ENCODE data around the gene TMEM88. TPM values are rescaled to one million over a fixed set of nuclear protein-coding genes. Genes with fewer than 3 reads are reported as not detected.

The TMEM88 gene
- total and polyA plus RNA-seq, 2 of the 8 experiments (the other 6 are each of a cell fraction or from before 2014, with no cell fraction given): 0.69 to 8.8 TPM

DNA sequence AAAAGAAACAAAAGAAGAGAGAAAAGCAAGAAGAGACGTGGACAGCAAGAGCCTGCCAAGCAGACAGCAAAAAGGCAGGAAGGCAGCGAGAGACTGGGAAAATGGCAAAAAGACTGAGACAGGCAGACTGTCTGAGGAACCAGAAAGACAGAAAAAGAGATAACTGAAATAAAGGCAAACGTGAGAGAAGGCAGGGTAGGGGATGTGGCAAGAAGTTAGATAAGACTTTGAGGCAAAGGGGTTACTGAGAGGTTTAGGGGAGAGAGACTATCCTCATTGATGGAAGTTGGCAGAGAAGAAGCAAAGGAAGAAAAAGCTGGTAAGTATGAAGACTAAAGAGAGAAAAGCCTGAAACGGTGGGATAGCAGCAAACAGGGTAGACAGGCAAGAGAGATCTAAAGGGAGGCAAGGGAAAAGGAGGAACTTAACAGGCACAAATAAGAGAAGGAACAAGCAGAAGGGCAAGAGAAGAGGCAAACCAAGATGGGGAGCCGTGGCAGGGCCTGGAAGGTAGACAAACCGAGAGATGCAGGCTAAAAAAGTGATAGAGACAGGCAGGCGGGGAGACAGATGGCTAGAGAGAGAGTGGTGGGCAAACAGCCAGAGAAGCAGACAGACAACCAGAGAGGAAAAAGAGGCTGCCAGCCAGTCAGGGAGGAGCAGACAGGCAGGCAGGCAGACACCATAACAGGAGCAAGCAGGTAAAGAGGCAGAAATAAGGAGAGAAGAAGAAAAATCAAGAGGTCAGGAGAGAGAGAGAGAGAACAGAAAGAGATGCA is 26.6 kb downstream of the TMEM88 start:
- Histone ChIP-seq H2BK20ac (ENCODE audit: low read length) (no peak overlapping the region), H3K4me2 (ENCODE audit: insufficient read depth in 1 of 2, low read depth in 2 of 2, low read length in 2 of 2) (no peak overlapping the region), H4K20me1 (replicated peaks in 1 of 2; ENCODE audit: control insufficient read depth in 1 of 2, insufficient read depth in 2 of 2, low read length in 2 of 2) (no peaks in the 10 kb centered on the region), H3K9me3 (ENCODE audit: insufficient read depth in 2 of 2, low read depth in 1 of 2, low read length in 1 of 2) (no peaks in the 10 kb centered on the region), H3K79me1 (ENCODE audit: low read depth, low read length) (no peaks in the 10 kb centered on the region), H3K79me2 (ENCODE audit: control insufficient read depth in 1 of 2, insufficient read depth in 2 of 2, low read length in 2 of 2) (no peaks in the 10 kb centered on the region), H2BK120ac (replicated peaks; ENCODE audit: low read depth, low read length) (no peak overlapping the region), H3K4me1 (replicated peaks in 1 of 4; ENCODE audit: control insufficient read depth in 3 of 4, insufficient read depth in 4 of 4, low read length in 3 of 4) (peaks cover 0 to 3% (median 1%) of the 10 kb centered on the region in 4 experiments; a peak in 4 of 7 replicates), H2BK5ac (ENCODE audit: low read depth, low read length) (no peak overlapping the region), H4K5ac (ENCODE audit: insufficient read length, low read depth, low read length) (no peak overlapping the region), H3K23me2 (ENCODE audit: low read depth, low read length) (peaks cover 11% of the 10 kb centered on the region; the same call in 1 of the 2 replicates), H4K91ac (replicated peaks; ENCODE audit: insufficient read length, low read length) (no peak overlapping the region), H3K36me3 (ENCODE audit: control insufficient read depth in 2 of 4, insufficient read depth in 4 of 4, low read length in 3 of 4) (peaks cover 3 to 10% (median 5%) of the 10 kb centered on the region in 4 experiments; a peak in 5 of 8 replicates), H3K9ac (replicated peaks in 1 of 4; ENCODE audit: extremely low read depth in 1 of 4, low read depth in 3 of 4, low read length in 3 of 4) (no peak overlapping the region), H2BK15ac (ENCODE audit: low read length) (no peak overlapping the region), H3K56ac (replicated peaks; ENCODE audit: insufficient read length, low read depth, low read length) (no peak overlapping the region), H2BK12ac (ENCODE audit: low read depth, low read length) (no peak overlapping the region), H3K14ac (ENCODE audit: insufficient read length) (no peak overlapping the region), H3K4ac (replicated peaks; ENCODE audit: insufficient read length, low read depth, low read length) (no peak overlapping the region), H3K18ac (ENCODE audit: extremely low read depth, low read length) (no peak overlapping the region), H3K23ac (ENCODE audit: insufficient read length) (no peak overlapping the region), H3K4me3 (ENCODE audit: extremely low read depth in 1 of 4, insufficient read depth in 2 of 4, low read depth in 3 of 4, low read length in 4 of 4) (no peak overlapping the region), H2AK5ac (ENCODE audit: low read depth, low read length) (no peak overlapping the region), H3K27me3 (replicated peaks in 1 of 4; ENCODE audit: control insufficient read depth in 3 of 4, extremely low read depth in 1 of 4, insufficient read depth in 3 of 4, low read length in 3 of 4) (peaks cover 0 to 10% (median 3%) of the 10 kb centered on the region in 4 experiments; a peak in 3 of 7 replicates), H2AFZ (ENCODE audit: low read length) (no peak overlapping the region), H4K8ac (ENCODE audit: extremely low read depth, insufficient read depth, low read length) (no peak overlapping the region), H3K27ac (ENCODE audit: low read depth, low read length) (no peak overlapping the region)
- FAIRE-seq (no peak), DNase-seq (ENCODE audit: low read depth in 1 of 2, low spot score in 2 of 2) (no peak)
- POLR2A ChIA-PET (ENCODE audit: partially characterized antibody): no interaction called here
- CTCF ChIA-PET (ENCODE audit: partially characterized antibody): no interaction called here
- WGBS, 2 experiments (ENCODE audit: extremely low coverage in 1 of 2, insufficient coverage in 1 of 2, insufficient read length in 1 of 2, insufficient replicate concordance in 2 of 2, low coverage in 1 of 2, low lambda C conversion rate in 2 of 2, missing lambda C conversion rate in 1 of 2): 87% methylated on average over 7 of the region's 7 CpGs; no CpG with 5 or more reads in 1 of the 2 experiments
- no peak for TF ChIP-seq SRF (IDR thresholded peaks at IDR 0.05; ENCODE audit: low read depth, low read length)
- TF ChIP-seq, protein P1, sequence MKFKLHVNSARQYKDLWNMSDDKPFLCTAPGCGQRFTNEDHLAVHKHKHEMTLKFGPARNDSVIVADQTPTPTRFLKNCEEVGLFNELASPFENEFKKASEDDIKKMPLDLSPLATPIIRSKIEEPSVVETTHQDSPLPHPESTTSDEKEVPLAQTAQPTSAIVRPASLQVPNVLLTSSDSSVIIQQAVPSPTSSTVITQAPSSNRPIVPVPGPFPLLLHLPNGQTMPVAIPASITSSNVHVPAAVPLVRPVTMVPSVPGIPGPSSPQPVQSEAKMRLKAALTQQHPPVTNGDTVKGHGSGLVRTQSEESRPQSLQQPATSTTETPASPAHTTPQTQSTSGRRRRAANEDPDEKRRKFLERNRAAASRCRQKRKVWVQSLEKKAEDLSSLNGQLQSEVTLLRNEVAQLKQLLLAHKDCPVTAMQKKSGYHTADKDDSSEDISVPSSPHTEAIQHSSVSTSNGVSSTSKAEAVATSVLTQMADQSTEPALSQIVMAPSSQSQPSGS (IDR thresholded peaks at IDR 0.05; ENCODE audit: low read length): no peak
- TF ChIP-seq SIN3A (conservative IDR thresholded peaks at IDR 0.05 in 1 of 2, IDR thresholded peaks at IDR 0.05 in 1 of 2; ENCODE audit: low read depth in 1 of 2, low read length in 2 of 2): no peak
- TF ChIP-seq ZNF274 (IDR thresholded peaks at IDR 0.05; ENCODE audit: borderline replicate concordance, extremely low read depth, low read length): no peak
- TF ChIP-seq FOSL1 (IDR thresholded peaks at IDR 0.05; ENCODE audit: insufficient read depth, low read depth, low read length): no peak
- TF ChIP-seq GTF2F1 (IDR thresholded peaks at IDR 0.05; ENCODE audit: borderline replicate concordance, low read depth, low read length): no peak
- TF ChIP-seq TAF7 (optimal IDR thresholded peaks at IDR 0.05; ENCODE audit: borderline replicate concordance, low read depth, low read length): no peak
